Hindlimb muscle (tissue), 1 donor: ENCODE measurements around the gene DYNLRB1. TPM values are rescaled to one million over a fixed set of nuclear protein-coding genes. Genes with fewer than 3 reads are reported as not detected.

ENCODE experiments used
- DNase-seq: peaks from one replicate; pipeline ENCODE4 v3.0.0-alpha.2; 2013
- polyA plus RNA-seq: library from polyadenylated mRNA; unstranded; fragments of 120-200 nt; gene quantifications from one replicate; pipeline ENCODE4 v1.2.1, GENCODE V29; 2013; ENCODE audit not compliant: insufficient read length

The DYNLRB1 gene
- polyA plus RNA-seq, 1 donor: 108 TPM

GRCh38 chr20:34559311-34560140 lies 43.3 kb downstream of the DYNLRB1 start:
- peak; percentile 36 for DNase-seq

- no peak for DNase-seq
These were observed 43.9 kb downstream of the DYNLRB1 start for GRCh38 chr20:34560141-34560523.

GRCh38 chr20:34560614-34561013 lies 44.4 kb downstream of the DYNLRB1 start:
- no peak for DNase-seq

- no peak for DNase-seq
These were observed 45.4 kb downstream of the DYNLRB1 start for GRCh38 chr20:34561661-34562060.

- DNase-seq: no peak
These were observed 46.4 kb downstream of the DYNLRB1 start for GRCh38 chr20:34562641-34563040.

- DNase-seq: no peak
These were observed 48.6 kb downstream of the DYNLRB1 start for GRCh38 chr20:34564833-34565232.

GRCh38 chr20:34566978-34567891 lies 51.0 kb downstream of the DYNLRB1 start:
- DNase-seq: no peak

- DNase-seq: no peak
These were observed 52.0 kb downstream of the DYNLRB1 start for GRCh38 chr20:34567892-34568865.

- no peak for DNase-seq
These were observed 53.4 kb downstream of the DYNLRB1 start for GRCh38 chr20:34569598-34569997.

- no peak for DNase-seq
These were observed 54.7 kb downstream of the DYNLRB1 start for GRCh38 chr20:34570859-34571306.

- DNase-seq: no peak
These were observed 55.5 kb downstream of the DYNLRB1 start for GRCh38 chr20:34571753-34572152.

GRCh38 chr20:34573541-34574300 lies 57.5 kb downstream of the DYNLRB1 start:
- no peak for DNase-seq

- DNase-seq: no peak
These were observed 58.2 kb downstream of the DYNLRB1 start for GRCh38 chr20:34574426-34574825.

GRCh38 chr20:34574861-34575260 lies 58.6 kb downstream of the DYNLRB1 start:
- no peak for DNase-seq

GRCh38 chr20:34575271-34575670 lies 59.0 kb downstream of the DYNLRB1 start:
- DNase-seq: no peak

GRCh38 chr20:34575756-34576155 lies 59.5 kb downstream of the DYNLRB1 start:
- no peak for DNase-seq

- DNase-seq: no peak
These were observed 60.8 kb downstream of the DYNLRB1 start for GRCh38 chr20:34577061-34577460.

- DNase-seq: no peak
These were observed 61.8 kb downstream of the DYNLRB1 start for GRCh38 chr20:34578025-34578424.

GRCh38 chr20:34578521-34578920 lies 62.3 kb downstream of the DYNLRB1 start:
- DNase-seq: no peak

GRCh38 chr20:34579191-34579978 lies 63.2 kb downstream of the DYNLRB1 start:
- DNase-seq: no peak
